Measurements from ENCODE around the gene DGKH.
"Not testable (repeated sequence)": the region's sequence is repeated elsewhere in the genome, so short reads cannot be mapped to it uniquely, and the experiment has no call there.

Gene DGKH

DNA sequence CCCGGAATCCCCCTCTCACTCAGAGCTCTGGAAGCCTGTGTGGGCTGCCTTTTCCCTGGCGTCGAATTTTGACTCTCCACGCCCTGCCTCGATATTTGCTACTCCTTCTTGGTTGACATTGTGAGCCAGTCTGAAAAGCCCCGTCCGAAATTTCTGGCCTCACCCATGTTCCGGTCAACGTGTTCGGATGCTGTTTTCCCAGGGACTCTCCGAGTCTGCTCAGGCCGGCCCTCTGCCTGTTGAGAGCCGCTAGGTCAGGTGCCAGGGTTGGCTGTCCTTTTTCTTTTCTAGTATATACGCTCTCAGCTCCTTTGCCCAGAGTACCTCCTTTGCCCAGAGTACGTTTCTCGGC lies 6.8 kb upstream of the DGKH start:
- no peak for DNase-seq (ENCODE audit: low read depth)

DNA sequence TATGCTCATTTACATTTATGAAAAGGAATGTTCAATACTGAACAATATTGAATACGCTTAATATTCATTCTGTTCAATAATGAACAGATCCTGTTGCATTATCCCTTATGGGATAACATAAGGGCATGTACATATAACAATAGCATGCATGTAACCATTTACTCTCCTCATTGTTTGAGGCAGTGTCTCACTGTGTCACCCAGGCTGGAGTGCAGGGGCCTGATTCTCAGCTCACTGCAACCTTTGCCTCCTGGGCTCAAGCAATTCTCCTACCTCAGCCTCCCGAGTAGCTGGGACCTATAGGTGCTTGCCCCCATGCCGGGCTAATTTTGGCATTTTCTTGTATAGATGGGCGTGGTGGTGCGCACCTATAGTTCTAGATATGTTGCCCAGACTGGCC lies 4.8 kb upstream of the DGKH start:
- DNase-seq (ENCODE audit: low read depth), result no peak

DNA sequence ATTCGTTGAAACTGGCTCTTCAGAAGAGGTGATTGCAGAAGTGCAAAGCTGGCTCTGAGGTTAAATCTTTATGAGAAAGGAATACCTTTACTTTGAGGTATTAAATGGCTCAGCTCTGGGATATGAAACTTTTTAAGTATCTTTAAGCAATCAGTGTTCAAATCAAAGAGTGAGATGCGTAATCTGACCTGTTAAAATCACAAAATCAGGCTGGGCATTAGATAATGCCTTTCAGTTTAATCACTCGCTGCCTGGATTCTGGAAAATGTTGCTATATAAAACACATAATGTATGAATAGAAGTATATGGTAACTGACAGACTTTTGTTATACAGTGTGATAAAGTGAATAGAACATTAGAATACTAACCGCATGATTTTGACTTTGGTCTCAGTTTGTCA lies 2.0 kb upstream of the DGKH start:
- DNase-seq (ENCODE audit: low read depth), result no peak

DNA sequence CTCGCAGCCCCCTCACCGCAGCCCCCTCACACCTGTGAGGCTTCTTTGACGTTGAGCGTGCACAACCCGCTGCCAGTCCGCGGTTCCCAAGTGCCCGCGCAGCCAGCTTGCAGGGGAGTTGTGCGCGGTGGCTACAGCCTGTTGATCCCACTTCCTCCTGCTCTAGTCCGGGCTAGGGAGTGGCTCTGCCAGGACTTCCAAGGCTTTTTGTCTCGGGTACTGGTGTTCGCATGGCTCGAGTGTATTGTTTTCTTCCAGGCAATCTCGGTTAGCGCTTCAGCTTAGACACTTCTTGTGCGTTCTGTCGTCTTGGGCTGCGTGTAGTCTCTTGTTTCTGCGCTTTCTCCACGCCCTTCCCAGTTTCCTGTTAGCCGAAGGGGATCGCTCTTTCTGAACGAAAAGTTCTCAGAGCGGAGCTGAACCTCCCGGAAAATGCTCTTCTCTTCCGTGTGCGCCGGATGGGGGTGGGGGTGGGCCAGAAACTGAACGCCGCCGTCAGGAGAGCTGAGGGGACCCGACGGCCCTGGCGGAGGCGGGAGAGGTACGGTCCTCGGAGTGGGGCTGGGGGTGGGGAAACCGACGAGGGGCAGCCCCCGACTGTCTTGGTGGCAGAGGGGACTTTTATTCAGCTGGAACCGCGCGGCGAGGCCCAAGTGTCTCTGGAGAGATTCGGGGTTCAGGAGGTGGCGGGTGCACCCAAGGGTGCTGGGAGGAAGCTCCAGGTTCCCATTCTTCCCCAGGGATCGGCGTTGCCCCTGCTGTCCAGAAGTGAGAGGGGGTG lies 697 bp upstream of the DGKH start:
- DNase-seq (ENCODE audit: low read depth), result no peak

DNA sequence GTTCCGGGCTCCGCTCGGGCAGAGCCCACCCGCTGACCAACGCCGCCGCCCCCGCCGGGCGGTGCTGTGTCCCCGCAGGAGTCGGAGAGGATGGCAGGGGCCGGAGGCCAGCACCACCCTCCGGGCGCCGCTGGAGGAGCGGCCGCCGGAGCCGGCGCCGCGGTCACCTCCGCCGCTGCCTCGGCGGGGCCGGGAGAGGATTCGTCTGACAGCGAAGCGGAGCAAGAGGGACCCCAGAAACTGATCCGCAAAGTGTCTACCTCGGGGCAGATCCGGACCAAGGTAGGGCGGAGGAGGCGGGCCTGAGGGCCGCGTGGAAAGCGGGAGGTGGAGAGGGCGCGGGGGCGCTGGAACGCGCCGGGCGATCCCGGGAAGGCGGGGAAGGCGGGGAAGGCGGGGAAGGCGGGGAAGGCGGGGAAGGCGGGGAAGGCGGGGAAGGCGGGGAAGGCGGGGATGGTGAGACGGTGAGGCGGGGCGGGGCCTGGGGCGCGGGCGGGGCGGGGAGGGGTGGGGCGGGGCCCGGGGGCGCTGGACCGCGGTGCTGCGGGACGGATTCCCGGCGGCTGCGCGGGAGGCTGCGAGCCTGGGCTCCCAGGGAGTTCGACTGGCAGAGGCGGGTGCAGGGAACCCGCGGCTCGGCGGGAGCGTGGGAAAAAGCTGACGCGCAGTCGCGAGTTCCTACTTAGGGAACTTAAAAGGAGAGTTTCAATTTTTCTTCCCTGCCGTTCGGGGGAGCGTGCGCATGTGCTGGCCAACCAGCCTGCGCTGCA lies 421 bp downstream of the DGKH start:
- no peak for DNase-seq (ENCODE audit: low read depth)

DNA sequence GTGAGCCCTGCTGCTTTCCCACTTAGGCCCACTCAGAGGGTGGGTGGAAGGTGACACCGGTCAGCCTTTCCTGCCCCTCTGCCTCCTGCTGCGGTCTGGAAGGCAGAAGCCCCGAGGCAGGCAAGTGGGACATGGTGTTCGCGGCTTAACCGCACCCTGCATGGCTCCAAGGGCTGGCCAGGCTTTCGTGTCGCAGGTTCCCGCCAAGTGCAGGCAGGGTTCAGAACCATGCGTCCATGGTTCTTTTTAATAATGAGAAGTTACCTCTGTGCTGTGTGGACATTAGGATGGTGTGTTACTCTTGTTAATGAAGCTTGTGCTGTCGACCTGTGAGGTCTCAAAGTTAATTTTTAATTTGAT lies 986 bp downstream of the DGKH start:
- no peak for DNase-seq (ENCODE audit: low read depth)

DNA sequence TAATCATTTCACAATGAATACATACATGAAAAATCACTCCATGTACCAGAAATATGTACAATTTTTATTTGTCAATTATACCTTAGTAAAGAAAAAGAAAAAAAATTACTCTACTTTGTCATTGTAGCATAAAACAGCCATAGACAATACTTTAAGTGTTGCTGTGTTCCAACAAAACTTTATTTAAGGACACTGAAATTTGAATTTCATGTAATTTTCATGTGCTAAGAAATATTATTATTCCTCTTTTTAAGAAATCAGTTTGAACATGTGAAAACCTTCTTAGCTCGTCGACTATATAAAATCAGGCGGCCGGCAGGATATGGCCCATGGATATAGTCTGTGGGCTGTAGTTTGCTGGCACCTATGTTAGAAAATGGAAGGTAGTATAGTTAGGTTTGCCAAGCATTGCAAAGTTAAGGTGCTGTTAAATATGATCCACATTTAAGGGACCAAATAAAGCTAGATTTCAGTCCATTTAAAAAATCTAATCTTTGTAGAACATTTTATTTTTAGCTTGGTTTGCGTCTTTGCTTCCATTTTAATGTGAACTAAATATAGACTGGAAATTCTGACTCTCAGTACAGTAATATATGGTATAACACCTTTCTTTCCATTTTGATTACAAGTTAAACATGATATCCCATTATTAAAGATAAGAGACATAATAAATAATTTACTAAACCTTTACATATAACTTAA lies 6.5 kb downstream of the DGKH start:
- no peak for DNase-seq (ENCODE audit: low read depth)

DNA sequence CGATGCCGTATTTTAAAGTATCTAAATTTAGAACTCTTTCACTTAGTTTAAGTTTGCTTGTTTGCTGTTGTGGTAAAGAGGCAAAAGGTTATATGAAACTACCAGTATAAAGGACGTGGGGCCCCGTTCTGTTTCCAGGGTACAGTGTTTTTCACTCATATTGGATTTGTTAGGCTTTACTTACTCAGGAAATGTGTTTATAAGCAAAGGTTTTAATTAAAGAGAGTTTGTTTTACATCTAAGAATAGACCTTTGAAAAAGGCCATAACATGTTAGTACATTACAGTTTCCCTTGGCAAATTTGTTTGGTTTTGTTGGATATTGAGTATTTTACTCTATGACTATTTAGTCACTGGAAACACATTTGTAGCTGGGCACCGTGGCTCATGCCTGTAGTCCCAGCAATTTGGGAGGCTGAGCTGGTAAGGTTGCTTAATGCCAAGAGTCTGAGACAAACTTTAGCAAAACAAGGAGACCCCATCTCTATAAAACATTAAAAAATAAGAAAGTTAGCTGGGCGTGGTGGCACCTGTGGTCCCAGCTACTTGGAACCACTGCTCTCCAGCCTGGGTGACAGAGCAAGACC lies 7.1 kb downstream of the DGKH start:
- no peak for DNase-seq (ENCODE audit: low read depth)

DNA sequence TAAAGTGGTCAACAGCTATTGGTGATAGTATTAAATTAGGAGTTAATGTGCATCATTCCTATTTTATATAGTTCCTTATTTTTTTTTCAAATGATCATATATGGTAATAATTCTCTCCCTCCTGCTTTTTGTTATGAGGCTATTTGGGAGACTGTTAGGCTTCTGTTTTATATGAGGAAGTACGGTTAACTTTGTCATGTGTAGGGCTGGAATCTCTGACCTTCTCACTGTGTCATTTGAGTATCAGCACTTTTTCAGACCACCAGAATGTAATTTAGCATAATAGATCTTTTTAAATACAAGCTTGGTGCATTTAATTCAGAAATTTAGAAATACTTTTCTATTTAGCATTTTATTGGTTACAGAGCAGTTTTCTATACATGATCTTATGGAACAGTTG lies 7.7 kb downstream of the DGKH start:
- DNase-seq (ENCODE audit: low read depth), result no peak

DNA sequence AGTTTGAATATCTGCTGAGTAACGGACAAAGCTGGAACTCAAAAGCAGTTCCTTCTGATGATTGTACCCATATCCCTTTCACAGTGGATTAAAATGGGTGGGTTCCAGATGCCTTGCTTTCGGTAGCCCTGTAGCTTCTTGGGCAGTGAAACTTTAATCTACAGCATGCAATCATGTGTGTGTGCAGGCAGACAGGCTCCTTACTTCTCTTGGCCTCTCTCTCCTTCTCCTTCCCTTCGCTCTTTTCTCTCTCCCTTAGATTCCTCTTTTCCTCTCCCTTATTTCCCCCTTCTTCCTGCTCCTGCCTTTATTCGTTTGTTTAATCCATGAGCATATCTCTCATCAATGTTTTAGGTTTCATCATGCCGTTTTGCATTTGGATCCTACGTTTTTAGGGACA lies 8.1 kb downstream of the DGKH start:
- DNase-seq (ENCODE audit: low read depth), result no peak

DNA sequence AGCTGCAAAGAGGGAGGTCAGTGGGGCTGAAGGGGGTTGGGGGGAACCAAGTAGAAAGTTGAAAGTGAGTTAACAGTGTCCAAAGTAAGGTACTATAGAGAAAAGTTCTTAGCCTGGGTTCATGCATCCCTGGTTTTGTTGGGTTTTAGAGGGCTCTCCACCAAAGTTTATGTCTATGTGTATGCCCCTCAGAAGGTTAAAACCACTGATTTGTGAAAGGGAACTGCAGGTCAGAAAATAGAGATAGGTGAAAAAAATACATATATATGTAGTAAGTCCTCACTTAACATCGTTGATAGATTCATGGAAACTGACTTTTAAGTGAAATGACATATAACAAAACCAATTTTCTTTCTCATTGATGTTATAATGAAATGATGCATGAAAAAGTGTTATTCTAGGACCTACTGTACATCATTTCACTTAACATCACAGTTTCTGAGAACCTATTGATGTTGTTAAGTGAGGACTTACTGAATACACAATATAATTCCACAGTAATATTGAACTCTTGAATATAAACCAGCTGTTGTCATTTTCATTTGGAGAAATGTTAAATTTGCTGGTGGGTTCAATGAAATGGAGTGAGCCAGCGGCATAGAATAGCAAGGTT lies 9.6 kb downstream of the DGKH start:
- DNase-seq (ENCODE audit: low read depth), result no peak

DNA sequence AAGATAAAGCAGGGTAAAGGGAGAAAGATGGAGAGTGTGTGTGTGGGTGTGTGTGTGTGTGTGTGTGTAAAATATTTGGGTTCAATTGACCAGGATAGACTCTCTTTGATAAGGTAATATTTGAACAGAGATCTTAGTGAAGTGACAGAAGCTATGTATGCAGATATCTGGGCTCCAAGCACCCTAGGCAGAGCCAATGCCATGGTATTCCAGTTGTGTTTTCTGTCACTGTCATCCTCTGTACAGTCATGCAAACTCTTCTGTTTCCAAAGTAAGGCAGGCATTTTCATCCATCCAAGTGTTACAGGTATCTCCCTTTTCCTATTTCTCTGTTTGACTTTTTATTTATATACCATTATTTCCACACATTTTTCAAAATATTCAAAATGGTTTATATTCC lies 13.5 kb downstream of the DGKH start:
- DNase-seq (ENCODE audit: low read depth), result no peak

DNA sequence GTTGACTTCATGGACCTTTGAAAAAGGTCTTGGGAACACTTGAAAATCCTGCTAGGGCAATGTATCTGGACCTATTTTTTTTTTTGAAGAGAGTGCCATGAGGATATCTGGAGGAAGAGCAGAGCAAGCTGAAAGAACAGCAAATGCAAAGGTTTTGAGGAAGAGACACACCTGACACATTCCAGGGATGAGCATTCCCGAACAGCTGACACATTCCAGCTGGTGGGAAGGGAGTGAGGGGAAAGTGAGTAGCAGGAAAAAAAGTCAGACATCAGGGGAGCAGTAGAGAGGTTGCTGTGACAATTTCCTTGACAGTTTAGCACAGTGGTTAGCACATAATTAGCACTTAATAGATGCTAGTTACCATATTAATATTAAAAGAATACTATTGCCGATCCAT lies 14.7 kb downstream of the DGKH start:
- DNase-seq (ENCODE audit: low read depth), result no peak

DNA sequence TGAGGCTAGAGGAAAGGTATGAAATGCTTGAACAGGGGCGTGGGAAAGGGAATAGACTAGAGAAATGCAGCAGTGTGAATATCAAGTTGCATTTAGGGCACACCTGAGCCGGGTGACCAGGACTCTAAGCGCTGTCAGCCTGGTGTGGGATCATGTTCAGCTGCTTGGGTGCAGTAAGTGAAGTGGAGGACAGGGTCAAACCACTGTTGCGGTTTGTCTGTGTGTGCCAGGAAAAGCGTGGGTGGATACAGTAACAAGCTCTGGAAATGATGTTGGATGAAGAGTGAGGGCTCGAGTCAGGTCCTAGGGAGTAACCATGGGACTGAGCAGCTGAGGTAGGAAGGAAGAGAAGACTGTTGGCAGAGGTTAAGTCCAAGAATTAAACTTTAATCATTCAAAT lies 15.8 kb downstream of the DGKH start:
- DNase-seq (ENCODE audit: low read depth), result peak; percentile 94

DNA sequence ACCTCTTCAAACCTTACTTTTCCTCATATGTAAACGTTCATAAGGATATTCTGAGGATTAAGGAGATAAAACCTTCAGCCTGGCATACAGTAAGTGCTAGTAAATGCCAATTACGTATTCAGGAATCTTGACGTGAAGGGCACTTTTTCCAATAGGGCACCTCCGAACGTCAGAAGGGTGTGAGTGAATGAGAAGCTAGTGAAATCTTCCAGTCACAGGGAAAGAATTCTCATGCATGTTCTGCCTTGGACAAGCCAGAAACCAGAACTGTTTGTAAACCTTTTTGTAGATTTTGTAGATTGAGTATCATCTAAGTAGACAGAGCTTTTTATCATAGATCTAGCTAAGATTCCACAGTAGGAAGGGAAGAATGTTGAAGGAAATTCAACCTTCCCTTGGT lies 16.5 kb downstream of the DGKH start:
- no peak for DNase-seq (ENCODE audit: low read depth)

DNA sequence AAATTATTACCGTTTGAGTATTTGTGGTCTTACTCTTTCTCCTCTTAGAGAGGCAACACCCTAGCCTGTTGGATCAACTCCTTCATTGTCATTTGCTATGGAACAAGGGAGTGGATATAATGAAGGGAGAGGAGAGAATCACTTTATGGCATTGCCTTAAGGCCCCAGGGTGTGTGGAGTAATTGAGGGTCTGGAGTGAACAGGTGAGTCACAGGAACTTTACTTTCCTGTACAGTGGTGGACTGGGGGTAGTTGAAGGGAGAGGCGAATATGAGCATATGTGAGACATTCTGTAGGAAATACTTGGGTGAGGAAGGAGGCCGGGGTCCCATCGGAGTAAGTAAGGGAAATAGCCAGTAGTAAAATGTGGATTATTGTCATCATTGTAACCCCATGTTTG lies 17.0 kb downstream of the DGKH start:
- DNase-seq (ENCODE audit: low read depth), result no peak

DNA sequence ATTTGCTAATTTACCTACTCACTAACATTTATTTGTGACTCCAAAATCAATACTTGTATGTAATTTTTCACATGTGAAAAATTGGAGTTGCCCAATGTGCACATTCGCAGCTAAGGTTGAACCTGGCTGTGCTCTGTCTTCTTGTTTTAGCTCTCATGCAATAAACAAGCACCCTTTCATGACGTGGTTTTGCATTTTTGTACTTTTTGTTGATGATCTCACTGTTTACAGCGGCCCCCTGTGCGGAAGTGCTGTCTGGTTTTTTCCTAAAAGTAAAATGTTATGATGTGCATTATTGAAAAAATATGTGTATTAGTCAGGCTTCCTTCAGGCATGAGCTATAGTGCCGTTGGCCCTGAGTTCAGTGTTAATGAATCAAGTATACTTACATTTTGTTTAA lies 18.1 kb downstream of the DGKH start:
- DNase-seq (ENCODE audit: low read depth), result peak; percentile 92

DNA sequence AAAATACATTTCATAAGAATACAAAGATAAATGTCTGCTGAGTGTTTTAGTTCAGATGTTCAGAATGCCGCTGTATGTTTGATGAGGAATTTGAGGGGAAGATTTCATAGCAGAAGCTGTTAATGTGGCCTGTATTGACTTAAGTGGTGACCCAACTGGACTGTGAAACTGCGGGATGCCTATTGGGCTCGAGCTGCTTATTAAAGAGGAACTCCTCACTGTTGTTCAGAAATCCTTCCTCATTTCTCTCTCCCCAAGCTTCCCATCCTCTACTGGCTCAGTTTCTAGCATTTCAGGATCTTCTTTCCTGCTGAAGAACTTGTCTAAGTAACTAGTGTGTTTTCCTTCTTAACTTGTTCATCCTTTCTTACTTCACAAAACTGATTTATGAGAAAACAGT lies 20.4 kb downstream of the DGKH start:
- no peak for DNase-seq (ENCODE audit: low read depth)

DNA sequence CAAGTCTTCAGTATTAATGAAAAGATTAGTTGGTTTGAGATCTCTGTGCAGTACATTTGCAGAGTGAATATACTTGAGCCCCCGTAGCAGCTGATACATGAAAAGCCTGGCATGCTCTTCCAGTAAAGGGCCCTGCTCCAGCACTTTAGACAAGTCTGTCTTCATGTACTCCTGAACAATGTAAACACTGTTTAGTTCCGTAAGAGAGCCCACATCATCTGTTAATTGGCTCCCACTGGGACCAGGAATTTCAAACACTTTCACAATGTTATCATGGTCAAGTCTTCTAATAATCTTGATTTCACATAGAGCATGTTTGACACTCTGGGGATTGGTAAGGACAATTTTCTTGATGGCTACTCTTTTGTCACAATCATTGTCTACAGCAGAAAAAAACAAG lies 22.2 kb downstream of the DGKH start:
- DNase-seq (ENCODE audit: low read depth), result not testable (repeated sequence)

DNA sequence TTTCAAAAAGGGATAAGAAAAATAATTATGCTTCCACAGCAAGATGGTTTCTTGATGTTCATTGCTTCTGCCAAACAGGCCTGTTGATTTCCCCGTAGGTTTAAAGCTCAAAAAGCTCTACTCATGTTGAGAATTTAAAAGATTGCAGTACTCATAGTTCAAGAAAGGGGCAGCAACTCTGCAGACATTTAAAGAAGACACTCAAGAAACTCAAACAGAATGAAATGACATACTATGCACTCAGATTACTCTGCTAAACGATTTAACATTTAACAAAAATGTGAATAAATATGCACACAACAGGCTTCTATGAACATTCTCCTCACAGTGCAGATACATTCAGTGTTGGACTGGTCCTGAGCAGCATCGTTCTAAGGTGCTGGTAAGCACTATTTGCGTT lies 22.7 kb downstream of the DGKH start:
- DNase-seq (ENCODE audit: low read depth), result not testable (repeated sequence)

DNA sequence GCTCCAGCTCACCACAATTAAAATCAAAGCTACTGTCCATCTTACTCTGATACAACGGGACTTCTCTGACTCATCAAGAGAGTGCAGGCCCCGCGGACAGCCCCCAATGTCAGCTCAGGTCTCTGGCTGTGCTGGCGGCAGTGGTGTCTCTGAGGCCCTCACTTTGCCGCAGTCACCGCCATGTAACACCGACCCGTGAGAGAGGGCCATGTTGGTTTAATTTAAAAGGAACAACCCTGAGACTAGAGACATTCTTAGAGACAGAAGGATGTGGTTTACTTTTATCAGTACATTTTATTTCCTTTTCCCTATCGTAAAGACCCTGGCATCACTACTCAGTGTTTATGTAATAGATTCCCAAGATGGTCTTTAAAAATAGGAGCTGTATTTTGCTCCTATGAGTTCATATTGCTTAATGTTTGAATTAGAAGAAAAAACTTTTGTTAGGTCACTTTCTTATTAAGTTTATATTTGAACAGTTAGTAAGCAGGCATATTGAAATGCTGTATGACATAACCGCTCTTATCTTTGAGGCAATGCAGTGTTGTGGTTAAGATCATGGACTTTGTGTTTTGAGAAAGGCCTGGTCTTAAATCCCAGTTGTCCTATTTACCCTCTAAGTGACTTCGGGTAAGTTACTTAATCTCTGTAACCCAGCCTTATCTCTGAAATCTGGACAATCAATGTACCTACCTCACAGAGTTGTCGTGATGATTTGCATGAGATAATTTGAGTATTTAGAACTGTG lies 23.4 kb downstream of the DGKH start:
- DNase-seq (ENCODE audit: low read depth), result peak; percentile 32

DNA sequence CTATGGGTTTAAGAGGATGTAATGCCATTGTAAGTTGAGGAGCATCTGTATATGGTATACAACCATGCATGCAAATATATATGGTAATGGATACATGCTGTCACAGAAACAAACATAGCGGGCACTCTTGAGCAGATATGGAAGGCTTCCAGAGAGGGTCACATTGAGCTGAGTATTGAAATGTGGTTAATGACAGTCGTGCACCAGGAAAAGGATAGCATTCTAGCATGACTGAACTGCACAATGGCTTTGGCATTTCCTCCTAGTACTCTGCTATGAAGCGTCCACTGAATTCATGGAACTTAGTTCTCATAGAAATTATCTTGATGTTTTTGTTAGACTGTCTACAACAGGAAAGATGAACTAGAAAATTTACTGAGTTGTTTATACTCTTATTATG lies 25.2 kb downstream of the DGKH start:
- no peak for DNase-seq (ENCODE audit: low read depth)

Data from non-pigmented ciliary epithelial cell (primary cell).